Ishikawa (cell line): Measurements from ENCODE around the gene TMEM164.

Experiments
- CEBPB ChIP-seq: IDR thresholded peaks from 2 replicates; pipeline ENCODE4 v1.6.1; 2012
- CREB1 ChIP-seq: IDR thresholded peaks from 2 replicates; pipeline ENCODE4 v1.6.1; 2012; ENCODE audit warnings: low read depth
- EGR1 ChIP-seq: IDR thresholded peaks from 2 replicates; pipeline ENCODE4 v1.6.1; 2012
- EP300 ChIP-seq: IDR thresholded peaks from 2 replicates; pipeline ENCODE4 v1.6.1; 2012; ENCODE audit warnings: borderline replicate concordance
- FOXM1 ChIP-seq: IDR thresholded peaks from 2 replicates; pipeline ENCODE4 v1.6.1; 2012; ENCODE audit warnings: low read depth, borderline replicate concordance
- MAX ChIP-seq: IDR thresholded peaks from 2 replicates; pipeline ENCODE4 v1.6.1; 2012
- NFIC ChIP-seq: IDR thresholded peaks from 2 replicates; pipeline ENCODE4 v1.6.1; 2012
- RAD21 ChIP-seq: IDR thresholded peaks from 2 replicates; pipeline ENCODE4 v1.6.1; 2012; ENCODE audit warnings: low read depth
- TAF1 ChIP-seq: IDR thresholded peaks from 2 replicates; pipeline ENCODE4 v1.6.1; 2012; ENCODE audit warnings: low read depth, mild to moderate bottlenecking
- TCF12 ChIP-seq: IDR thresholded peaks from 2 replicates; pipeline ENCODE4 v1.6.1; 2012; ENCODE audit warnings: low read depth
- TEAD4 ChIP-seq: IDR thresholded peaks from 2 replicates; pipeline ENCODE4 v1.6.1; 2012
- YY1 ChIP-seq: IDR thresholded peaks from 2 replicates; pipeline ENCODE4 v1.6.1; 2012; ENCODE audit warnings: low read depth
- ZBTB7A ChIP-seq: IDR thresholded peaks from 2 replicates; pipeline ENCODE4 v1.6.1; 2012; ENCODE audit warnings: low read depth
- TF ChIP-seq, protein P1 (sequence below): IDR thresholded peaks from 2 replicates; pipeline ENCODE4 v1.6.1; 2012; ENCODE audit warnings: low read depth, mild to moderate bottlenecking
- TF ChIP-seq, protein P2 (sequence below): IDR thresholded peaks from 2 replicates; pipeline ENCODE4 v1.6.1; 2012

TMEM164 gene

DNA sequence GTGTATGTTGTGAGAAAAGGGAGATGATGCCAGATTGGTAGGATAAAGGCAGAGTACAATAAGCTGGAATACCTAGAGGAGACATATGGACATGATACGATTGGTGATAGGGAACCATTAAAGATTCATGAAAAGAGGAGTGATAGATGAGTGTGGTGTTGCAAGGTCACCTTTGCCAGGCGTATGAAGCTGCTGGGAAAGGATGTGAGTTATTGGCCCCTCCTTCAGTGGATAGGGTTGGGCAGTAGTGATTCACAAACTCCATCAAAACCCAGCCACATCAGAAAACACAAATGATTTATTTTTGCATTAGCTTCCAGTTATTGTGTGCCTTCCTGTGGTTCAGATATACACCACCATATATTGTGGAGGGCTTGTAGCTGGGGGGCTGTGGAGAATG is 34.3 kb downstream of the TMEM164 start:
- TF ChIP-seq, protein P1, sequence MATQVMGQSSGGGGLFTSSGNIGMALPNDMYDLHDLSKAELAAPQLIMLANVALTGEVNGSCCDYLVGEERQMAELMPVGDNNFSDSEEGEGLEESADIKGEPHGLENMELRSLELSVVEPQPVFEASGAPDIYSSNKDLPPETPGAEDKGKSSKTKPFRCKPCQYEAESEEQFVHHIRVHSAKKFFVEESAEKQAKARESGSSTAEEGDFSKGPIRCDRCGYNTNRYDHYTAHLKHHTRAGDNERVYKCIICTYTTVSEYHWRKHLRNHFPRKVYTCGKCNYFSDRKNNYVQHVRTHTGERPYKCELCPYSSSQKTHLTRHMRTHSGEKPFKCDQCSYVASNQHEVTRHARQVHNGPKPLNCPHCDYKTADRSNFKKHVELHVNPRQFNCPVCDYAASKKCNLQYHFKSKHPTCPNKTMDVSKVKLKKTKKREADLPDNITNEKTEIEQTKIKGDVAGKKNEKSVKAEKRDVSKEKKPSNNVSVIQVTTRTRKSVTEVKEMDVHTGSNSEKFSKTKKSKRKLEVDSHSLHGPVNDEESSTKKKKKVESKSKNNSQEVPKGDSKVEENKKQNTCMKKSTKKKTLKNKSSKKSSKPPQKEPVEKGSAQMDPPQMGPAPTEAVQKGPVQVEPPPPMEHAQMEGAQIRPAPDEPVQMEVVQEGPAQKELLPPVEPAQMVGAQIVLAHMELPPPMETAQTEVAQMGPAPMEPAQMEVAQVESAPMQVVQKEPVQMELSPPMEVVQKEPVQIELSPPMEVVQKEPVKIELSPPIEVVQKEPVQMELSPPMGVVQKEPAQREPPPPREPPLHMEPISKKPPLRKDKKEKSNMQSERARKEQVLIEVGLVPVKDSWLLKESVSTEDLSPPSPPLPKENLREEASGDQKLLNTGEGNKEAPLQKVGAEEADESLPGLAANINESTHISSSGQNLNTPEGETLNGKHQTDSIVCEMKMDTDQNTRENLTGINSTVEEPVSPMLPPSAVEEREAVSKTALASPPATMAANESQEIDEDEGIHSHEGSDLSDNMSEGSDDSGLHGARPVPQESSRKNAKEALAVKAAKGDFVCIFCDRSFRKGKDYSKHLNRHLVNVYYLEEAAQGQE, result no peak
- no peak for TF ChIP-seq TEAD4

DNA sequence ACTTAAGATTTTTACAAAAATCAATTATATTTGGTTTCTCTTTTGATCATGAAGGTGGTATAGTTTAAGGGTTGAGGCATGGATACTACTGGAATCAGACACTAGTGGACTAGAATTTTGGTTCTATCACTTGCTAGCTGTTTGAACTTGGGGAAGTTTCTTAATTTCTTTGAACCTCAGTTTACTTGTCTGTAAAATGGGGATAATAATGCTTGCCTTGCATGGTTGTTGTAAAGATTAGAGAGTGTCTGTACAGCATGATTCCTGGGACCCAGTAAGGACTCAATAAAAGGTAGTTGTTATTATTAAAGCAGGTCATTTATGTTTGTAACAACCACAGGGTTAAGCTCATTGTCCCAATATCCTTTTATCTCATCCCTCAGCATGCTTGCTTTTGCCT is 36.0 kb downstream of the TMEM164 start:
- no peak for TF ChIP-seq ZBTB7A
- no peak for TF ChIP-seq FOXM1
- no peak for TF ChIP-seq TAF1
- no peak for TF ChIP-seq TCF12
- no peak for TF ChIP-seq YY1
- TF ChIP-seq EP300, result no peak
- TF ChIP-seq CEBPB, result no peak
- no peak for TF ChIP-seq MAX
- no peak for TF ChIP-seq RAD21
- TF ChIP-seq EGR1, result no peak
- no peak for TF ChIP-seq TEAD4
- TF ChIP-seq, protein P1, result no peak
- TF ChIP-seq CREB1, result no peak

DNA sequence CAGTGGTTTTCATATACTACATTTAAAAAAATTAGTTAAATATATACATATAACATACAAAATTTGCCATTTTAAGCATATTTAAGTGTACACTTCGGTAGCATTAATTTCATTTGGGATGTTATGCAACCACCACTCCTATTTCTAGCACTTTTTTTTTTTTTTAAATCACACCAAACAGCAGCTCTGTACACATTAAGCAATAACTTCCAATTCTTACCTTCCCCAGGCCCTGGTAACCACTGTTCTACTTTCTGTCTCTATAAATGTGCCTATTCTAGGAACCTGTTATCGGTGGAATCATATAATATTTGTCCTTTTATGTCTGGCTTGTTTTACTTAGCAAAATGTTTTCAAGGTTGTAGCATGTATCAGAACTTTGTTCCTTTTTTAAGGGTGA is 39.1 kb downstream of the TMEM164 start:
- TF ChIP-seq YY1, result no peak
- TF ChIP-seq RAD21, result no peak
- no peak for TF ChIP-seq TAF1
- no peak for TF ChIP-seq NFIC
- no peak for TF ChIP-seq TEAD4
- TF ChIP-seq, protein P1, result no peak
- no peak for TF ChIP-seq CEBPB
- TF ChIP-seq, protein P2, sequence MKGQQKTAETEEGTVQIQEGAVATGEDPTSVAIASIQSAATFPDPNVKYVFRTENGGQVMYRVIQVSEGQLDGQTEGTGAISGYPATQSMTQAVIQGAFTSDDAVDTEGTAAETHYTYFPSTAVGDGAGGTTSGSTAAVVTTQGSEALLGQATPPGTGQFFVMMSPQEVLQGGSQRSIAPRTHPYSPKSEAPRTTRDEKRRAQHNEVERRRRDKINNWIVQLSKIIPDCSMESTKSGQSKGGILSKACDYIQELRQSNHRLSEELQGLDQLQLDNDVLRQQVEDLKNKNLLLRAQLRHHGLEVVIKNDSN, result no peak
- no peak for TF ChIP-seq MAX
- TF ChIP-seq EP300, result no peak
- TF ChIP-seq FOXM1, result no peak

- no peak for TF ChIP-seq NFIC
- TF ChIP-seq EGR1, result no peak
- no peak for TF ChIP-seq CEBPB
- TF ChIP-seq TEAD4, result no peak
- no peak for TF ChIP-seq MAX
- TF ChIP-seq, protein P1, result no peak
- no peak for TF ChIP-seq YY1
- no peak for TF ChIP-seq CREB1
- TF ChIP-seq TAF1, result no peak
- no peak for TF ChIP-seq ZBTB7A
- TF ChIP-seq EP300, result no peak
- no peak for TF ChIP-seq RAD21
- TF ChIP-seq FOXM1, result no peak
- no peak for TF ChIP-seq TCF12
- TF ChIP-seq, protein P2, result no peak
These were observed 39.6 kb downstream of the TMEM164 start for GRCh38 chrX:110042496-110042895.
